HCT116 (cell line): Measurements from ENCODE around the gene POLDIP2. TPM values are rescaled to one million over a fixed set of nuclear protein-coding genes. Genes with fewer than 3 reads are reported as not detected.

Experiments used
- ATAC-seq: fragments of 200-7000 bp; cut with Tn5 transposase; 2 replicates; pipeline ENCODE4 v1.9.1; 2020; ENCODE audit warnings: mild to moderate bottlenecking, moderate library complexity
- BruUV-seq: library from RNA; stranded (reverse); fragments of 400-500 nt; replicated peaks from 2 replicates; lab custom pipeline; 2021; lab: Mats Ljungman, UMichigan
- CTCF ChIA-PET: fragments of 300-600 bp; sonication (Branson Sonifier 250); formaldehyde crosslinking; loops from one replicate; lab custom pipeline; 2021; ENCODE audit warnings: antibody characterized with exemption; lab: Charles Lee
- POLR2A ChIA-PET: fragments of 300-600, 350-600 bp; sonication (Branson Sonifier 250); formaldehyde crosslinking; loops from one replicate; lab custom pipeline; 2021; ENCODE audit warnings: antibody characterized with exemption; lab: Charles Lee
- RAD21 ChIA-PET, 2 experiments: fragments of 300-600 bp; sonication (Branson Sonifier 250); formaldehyde crosslinking; loops; one replicate each; lab custom pipeline; 2023; ENCODE audit warnings: low total read pairs in 2 of 2; ENCODE audit not compliant: uncharacterized antibody in 2 of 2, unreplicated experiment in 2 of 2, low non-redundant PET in 1 of 2; lab: Charles Lee
- DNase-seq: peaks from one replicate; pipeline ENCODE4 v3.0.0-alpha.2; 2010; ENCODE audit warnings: low read depth, low spot score
- H2AFZ ChIP-seq: fragments of 200-600 bp; shearing (Covaris generic), sonication (generic); 2 replicates; pipeline ENCODE4 v1.6.1; 2017; ENCODE audit warnings: low read depth, mixed run types, mixed read lengths, antibody characterized with exemption, low read length; ENCODE audit not compliant: poor library complexity, severe bottlenecking
- H3K27ac ChIP-seq: 2 replicates; pipeline ENCODE4 v1.5.1; 2012; ENCODE audit warnings: low read depth, low read length
- H3K27me3 ChIP-seq: fragments of 200-600 bp; sonication (generic); 2 replicates; pipeline ENCODE4 v1.6.1; 2016; ENCODE audit warnings: mixed run types, low read length, mixed read lengths; ENCODE audit not compliant: insufficient read depth
- H3K36me3 ChIP-seq, 2 experiments: fragments of 200-500 bp in 1 of 2; fragments of 200-600 bp in 1 of 2; sonication (Bioruptor generic) in 1 of 2; sonication (generic) in 1 of 2; 2 replicates each; pipeline versions ENCODE4 v1.5.1 to v1.6.1; 2014 to 2016; ENCODE audit warnings: low read length in 2 of 2, inconsistent platforms in 1 of 2, mixed read lengths in 1 of 2, mixed run types in 1 of 2; ENCODE audit not compliant: insufficient read depth in 2 of 2, control insufficient read depth in 1 of 2
- H3K4me1 ChIP-seq, 2 experiments: fragments of 200-600 bp in 1 of 2; sonication (generic) in 1 of 2; 2 replicates each; pipeline versions ENCODE4 v1.5.1 to v1.6.1; 2012 to 2017; ENCODE audit warnings: low read length in 2 of 2, inconsistent platforms in 1 of 2, mild to moderate bottlenecking in 1 of 2, mixed read lengths in 1 of 2, mixed run types in 1 of 2, moderate library complexity in 1 of 2; ENCODE audit not compliant: insufficient read depth in 2 of 2, control insufficient read depth in 1 of 2
- H3K4me2 ChIP-seq: fragments of 200-600 bp; sonication (generic); 2 replicates; pipeline ENCODE4 v1.6.1; 2017; ENCODE audit warnings: mixed run types, low read length, mixed read lengths
- H3K4me3 ChIP-seq, 2 experiments: fragments of 200-600 bp in 1 of 2; sonication (generic) in 1 of 2; replicated peaks in 1 of 2; 2 replicates each; pipeline ENCODE4 v1.5.1; 2011 to 2016; ENCODE audit warnings: low read length in 2 of 2, control low read depth in 1 of 2, low read depth in 1 of 2, mild to moderate bottlenecking in 1 of 2, mixed read lengths in 1 of 2, mixed run types in 1 of 2
- H3K79me2 ChIP-seq: fragments of 200-600 bp; sonication (generic); 2 replicates; pipeline ENCODE4 v1.6.1; 2017; ENCODE audit warnings: mild to moderate bottlenecking, mixed run types, low read length, moderate library complexity, mixed read lengths; ENCODE audit not compliant: insufficient read depth
- H3K9ac ChIP-seq: fragments of 200-600 bp; sonication (generic); 2 replicates; pipeline ENCODE4 v1.6.1; 2016; ENCODE audit warnings: low read length, mixed read lengths
- H3K9me2 ChIP-seq: fragments of 200-600 bp; sonication (generic), shearing (Covaris generic); 2 replicates; pipeline ENCODE4 v1.6.1; 2017; ENCODE audit warnings: mixed run types, mild to moderate bottlenecking, moderate library complexity; ENCODE audit not compliant: insufficient read depth
- H3K9me3 ChIP-seq, 2 experiments: fragments of 200-500 bp in 1 of 2; fragments of 200-600 bp in 1 of 2; sonication (Bioruptor generic) in 1 of 2; sonication (generic) in 1 of 2; 2 replicates each; pipeline ENCODE4 v1.6.1; 2014 to 2017; ENCODE audit warnings: low read length in 2 of 2, mixed read lengths in 2 of 2, inconsistent platforms in 1 of 2, low read depth in 1 of 2, mild to moderate bottlenecking in 1 of 2, mixed run types in 1 of 2, moderate library complexity in 1 of 2; ENCODE audit not compliant: control insufficient read depth in 1 of 2, insufficient read depth in 1 of 2
- H4K20me1 ChIP-seq: fragments of 200-600 bp; sonication (generic), shearing (Covaris generic); 2 replicates; pipeline ENCODE4 v1.6.1; 2017; ENCODE audit warnings: mixed run types, mild to moderate bottlenecking, moderate library complexity; ENCODE audit not compliant: insufficient read depth
- CBX3 ChIP-seq: IDR thresholded peaks from 2 replicates; pipeline ENCODE4 v1.6.1; 2012; ENCODE audit warnings: low read depth
- CEBPB ChIP-seq: IDR thresholded peaks from 2 replicates; pipeline ENCODE4 v1.6.1; 2012; ENCODE audit warnings: low read depth
- EZH2 ChIP-seq: fragments of 200-600 bp; sonication (generic); IDR thresholded peaks from 2 replicates; pipeline ENCODE4 v1.6.1; 2017; ENCODE audit warnings: antibody characterized with exemption, mixed run types
- FOSL1 ChIP-seq: IDR thresholded peaks from 2 replicates; pipeline ENCODE4 v1.6.1; 2012; ENCODE audit warnings: low read depth
- JUND ChIP-seq: IDR thresholded peaks from 2 replicates; pipeline ENCODE4 v1.6.1; 2012
- POLR2A ChIP-seq: IDR thresholded peaks from 2 replicates; pipeline ENCODE4 v1.7.0; 2011; ENCODE audit warnings: borderline replicate concordance; ENCODE audit not compliant: insufficient read depth, insufficient read length; ENCODE audit errors: extremely low read depth
- POLR2AphosphoS5 ChIP-seq: IDR thresholded peaks from 2 replicates; pipeline ENCODE4 v1.6.1; 2011; ENCODE audit warnings: mild to moderate bottlenecking, low read depth, low read length, moderate library complexity
- RAD21 ChIP-seq: IDR thresholded peaks from 2 replicates; pipeline ENCODE4 v1.6.1; 2012; ENCODE audit warnings: low read depth, mild to moderate bottlenecking
- REST ChIP-seq: IDR thresholded peaks from 2 replicates; pipeline ENCODE4 v1.6.1; 2012; ENCODE audit warnings: low read depth
- SIN3A ChIP-seq: IDR thresholded peaks from 2 replicates; pipeline ENCODE4 v1.6.1; 2012; ENCODE audit warnings: low read depth
- SP1 ChIP-seq: IDR thresholded peaks from 2 replicates; pipeline ENCODE4 v1.6.1; 2012; ENCODE audit warnings: low read depth
- SRF ChIP-seq: IDR thresholded peaks from 2 replicates; pipeline ENCODE4 v1.6.1; 2012; ENCODE audit warnings: low read depth
- TCF7L2 ChIP-seq: IDR thresholded peaks from 2 replicates; pipeline ENCODE4 v1.7.0; 2011; ENCODE audit warnings: borderline replicate concordance, inconsistent platforms; ENCODE audit not compliant: insufficient read depth, insufficient read length; ENCODE audit errors: extremely low read depth
- YY1 ChIP-seq: IDR thresholded peaks from 2 replicates; pipeline ENCODE4 v1.6.1; 2011; ENCODE audit warnings: low read length, low read depth, moderate library complexity, mild to moderate bottlenecking; ENCODE audit not compliant: insufficient replicate concordance; ENCODE audit errors: extremely low read depth
- ZFX ChIP-seq: fragments of 450-650 bp; IDR thresholded peaks from 2 replicates; pipeline ENCODE4 v1.6.1; 2017
- ZNF274 ChIP-seq: fragments of 200-500 bp; sonication (Bioruptor generic); IDR thresholded peaks from 2 replicates; pipeline ENCODE4 v1.6.1; 2014; ENCODE audit warnings: mild to moderate bottlenecking, low read depth, low read length, inconsistent platforms
- intact Hi-C: fragments of 100-400 bp; cut with micrococcal nuclease; formaldehyde crosslinking; loops from 2 replicates; pipeline ENCODE4 v1.10.0; 2022
- total RNA-seq: library from RNA; stranded (reverse); gene quantifications from one replicate; pipeline ENCODE4 v1.2.1, GENCODE V29; 2021; ENCODE audit not compliant: unreplicated experiment
- TF ChIP-seq, protein P1 (sequence below): IDR thresholded peaks from 2 replicates; pipeline ENCODE4 v1.6.1; 2011; ENCODE audit warnings: mild to moderate bottlenecking, low read length, moderate library complexity; ENCODE audit not compliant: insufficient replicate concordance; ENCODE audit errors: extremely low read depth
- TF ChIP-seq, protein P2 (sequence below), 3 experiments: fragments of 200-600 bp in 1 of 3; sonication (generic) in 1 of 3; IDR thresholded peaks in 2 of 3; conservative IDR thresholded peaks in 1 of 3; 2 replicates each; pipeline ENCODE4 v1.5.1; 2012 to 2017; ENCODE audit warnings: low read depth in 2 of 3, low read length in 2 of 3, antibody characterized with exemption in 1 of 3, borderline replicate concordance in 1 of 3, control low read depth in 1 of 3, mild to moderate bottlenecking in 1 of 3, mixed read lengths in 1 of 3, mixed run types in 1 of 3, moderate library complexity in 1 of 3; ENCODE audit not compliant: insufficient read depth in 1 of 3
- TF ChIP-seq, protein P3 (sequence below): IDR thresholded peaks from 2 replicates; pipeline ENCODE4 v1.6.1; 2012
- TF ChIP-seq, protein P4 (sequence below): IDR thresholded peaks from 2 replicates; pipeline ENCODE4 v1.6.1; 2012

The POLDIP2 gene
- total RNA-seq, 1 experiment from 2014 or later, result 78.0 TPM

- no peaks in the 10 kb centered on the region for H3K27me3 ChIP-seq
- no peak within 1 kb of the TSS for H3K27ac ChIP-seq
- TF ChIP-seq POLR2A (no peak), TCF7L2 (no peak), POLR2AphosphoS5 (no peak), FOSL1 (no peak), ZNF274 (no peak), SIN3A (no peak), RAD21 (no peak), YY1 (no peak), REST (no peak), CEBPB (no peak), SRF (no peak), EZH2 (no peak), CBX3 (no peak), JUND (no peak), ZFX (no peak), SP1 (no peak)
- TF ChIP-seq, protein P1, sequence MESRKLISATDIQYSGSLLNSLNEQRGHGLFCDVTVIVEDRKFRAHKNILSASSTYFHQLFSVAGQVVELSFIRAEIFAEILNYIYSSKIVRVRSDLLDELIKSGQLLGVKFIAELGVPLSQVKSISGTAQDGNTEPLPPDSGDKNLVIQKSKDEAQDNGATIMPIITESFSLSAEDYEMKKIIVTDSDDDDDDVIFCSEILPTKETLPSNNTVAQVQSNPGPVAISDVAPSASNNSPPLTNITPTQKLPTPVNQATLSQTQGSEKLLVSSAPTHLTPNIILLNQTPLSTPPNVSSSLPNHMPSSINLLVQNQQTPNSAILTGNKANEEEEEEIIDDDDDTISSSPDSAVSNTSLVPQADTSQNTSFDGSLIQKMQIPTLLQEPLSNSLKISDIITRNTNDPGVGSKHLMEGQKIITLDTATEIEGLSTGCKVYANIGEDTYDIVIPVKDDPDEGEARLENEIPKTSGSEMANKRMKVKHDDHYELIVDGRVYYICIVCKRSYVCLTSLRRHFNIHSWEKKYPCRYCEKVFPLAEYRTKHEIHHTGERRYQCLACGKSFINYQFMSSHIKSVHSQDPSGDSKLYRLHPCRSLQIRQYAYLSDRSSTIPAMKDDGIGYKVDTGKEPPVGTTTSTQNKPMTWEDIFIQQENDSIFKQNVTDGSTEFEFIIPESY, result no peak
- TF ChIP-seq, protein P2, sequence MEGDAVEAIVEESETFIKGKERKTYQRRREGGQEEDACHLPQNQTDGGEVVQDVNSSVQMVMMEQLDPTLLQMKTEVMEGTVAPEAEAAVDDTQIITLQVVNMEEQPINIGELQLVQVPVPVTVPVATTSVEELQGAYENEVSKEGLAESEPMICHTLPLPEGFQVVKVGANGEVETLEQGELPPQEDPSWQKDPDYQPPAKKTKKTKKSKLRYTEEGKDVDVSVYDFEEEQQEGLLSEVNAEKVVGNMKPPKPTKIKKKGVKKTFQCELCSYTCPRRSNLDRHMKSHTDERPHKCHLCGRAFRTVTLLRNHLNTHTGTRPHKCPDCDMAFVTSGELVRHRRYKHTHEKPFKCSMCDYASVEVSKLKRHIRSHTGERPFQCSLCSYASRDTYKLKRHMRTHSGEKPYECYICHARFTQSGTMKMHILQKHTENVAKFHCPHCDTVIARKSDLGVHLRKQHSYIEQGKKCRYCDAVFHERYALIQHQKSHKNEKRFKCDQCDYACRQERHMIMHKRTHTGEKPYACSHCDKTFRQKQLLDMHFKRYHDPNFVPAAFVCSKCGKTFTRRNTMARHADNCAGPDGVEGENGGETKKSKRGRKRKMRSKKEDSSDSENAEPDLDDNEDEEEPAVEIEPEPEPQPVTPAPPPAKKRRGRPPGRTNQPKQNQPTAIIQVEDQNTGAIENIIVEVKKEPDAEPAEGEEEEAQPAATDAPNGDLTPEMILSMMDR (IDR thresholded peaks at IDR 0.05 in 2 of 3, conservative IDR thresholded peaks at IDR 0.05 in 1 of 3; ENCODE audit: borderline replicate concordance in 1 of 3, insufficient read depth in 1 of 3, low read depth in 2 of 3, low read length in 2 of 3), result no peak
- TF ChIP-seq, protein P3, sequence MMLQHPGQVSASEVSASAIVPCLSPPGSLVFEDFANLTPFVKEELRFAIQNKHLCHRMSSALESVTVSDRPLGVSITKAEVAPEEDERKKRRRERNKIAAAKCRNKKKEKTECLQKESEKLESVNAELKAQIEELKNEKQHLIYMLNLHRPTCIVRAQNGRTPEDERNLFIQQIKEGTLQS, result no peak
- TF ChIP-seq, protein P4, sequence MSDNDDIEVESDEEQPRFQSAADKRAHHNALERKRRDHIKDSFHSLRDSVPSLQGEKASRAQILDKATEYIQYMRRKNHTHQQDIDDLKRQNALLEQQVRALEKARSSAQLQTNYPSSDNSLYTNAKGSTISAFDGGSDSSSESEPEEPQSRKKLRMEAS, result no peak
- no peak within 1 kb of the TSS for H3K4me2 ChIP-seq
- CTCF ChIA-PET, result no interaction called here
- no peak for ATAC-seq
- H3K9me3 ChIP-seq, result no peaks in the 10 kb centered on the region
- no peaks in the 10 kb centered on the region for H3K9me2 ChIP-seq
- RAD21 ChIA-PET, result no interaction called here
- H3K4me3 ChIP-seq, result no peak within 1 kb of the TSS
- POLR2A ChIA-PET, result no interaction called here
- H4K20me1 ChIP-seq, result no peaks in the 10 kb centered on the region
- peaks cover 13 to 15% of the 10 kb centered on the region in 2 experiments; a peak in 3 of 4 replicates for H3K36me3 ChIP-seq
- H3K9ac ChIP-seq, result no peak within 1 kb of the TSS
- DNase-seq, result no peak
- BruUV-seq, result no TSS peak
- H2AFZ ChIP-seq, result no peak within 1 kb of the TSS
- no peaks in the 10 kb centered on the region; the same call in 1 of the 2 replicates for H3K79me2 ChIP-seq
- intact Hi-C loops, result no loop called here
- H3K4me1 ChIP-seq, result no peaks in the 10 kb centered on the region
Observed at GRCh38 chr17:28364665-28365363, 7.5 kb upstream of the POLDIP2 start, which contains the start of gene SEBOX. SEBOX (minus strand) TSS chr17:28365199; CDS start chr17:28365151, 48 bp downstream.
